NCI-H82 (cell line): ENCODE measurements around the gene CAPN2.
"Not testable (repeated sequence)": the region's sequence is repeated elsewhere in the genome, so short reads cannot be mapped to it uniquely, and the experiment has no call there.

Experiments used
- DNase-seq: peaks from one replicate; lab custom pipeline; 2025; lab: John Stamatoyannopoulos, UW

CAPN2 gene

DNA sequence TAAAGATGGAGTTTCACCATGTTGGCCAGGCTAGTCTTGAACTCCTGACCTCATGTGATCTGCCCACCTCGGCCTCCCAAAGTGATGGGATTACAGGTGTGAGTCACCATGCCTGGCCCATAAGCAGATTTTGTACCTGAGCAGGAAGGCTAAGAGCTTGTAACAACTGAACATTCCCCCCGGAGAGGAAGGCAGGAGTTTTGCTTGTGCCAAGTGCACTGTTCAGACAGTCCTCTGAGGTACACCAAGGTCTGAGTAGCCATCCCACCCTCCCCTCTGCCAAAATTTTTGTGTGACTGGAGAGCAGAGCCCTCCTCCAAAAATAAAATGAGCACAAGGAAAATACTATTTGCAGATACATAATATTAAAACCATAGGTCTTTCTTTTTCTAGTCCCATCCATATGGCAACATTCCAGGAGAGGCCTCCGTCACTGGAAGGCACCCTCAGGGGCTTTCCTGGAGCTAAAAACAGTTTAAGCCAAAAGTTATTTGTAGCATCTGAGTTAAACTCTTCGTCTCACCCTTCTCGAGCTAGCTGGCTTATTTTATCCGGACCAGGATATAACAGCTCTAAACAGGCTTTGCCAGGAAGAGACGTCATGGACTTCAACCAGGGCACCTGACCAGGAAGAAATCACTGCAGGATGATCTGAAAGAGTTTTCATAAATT is 27.2 kb downstream of the CAPN2 start:
- DNase-seq: no peak

- not testable (repeated sequence) for DNase-seq
These were observed 27.8 kb downstream of the CAPN2 start for GRCh38 chr1:223740038-223740736.

GRCh38 chr1:223741861-223742260 is 29.5 kb downstream of the CAPN2 start:
- DNase-seq: no peak

DNA sequence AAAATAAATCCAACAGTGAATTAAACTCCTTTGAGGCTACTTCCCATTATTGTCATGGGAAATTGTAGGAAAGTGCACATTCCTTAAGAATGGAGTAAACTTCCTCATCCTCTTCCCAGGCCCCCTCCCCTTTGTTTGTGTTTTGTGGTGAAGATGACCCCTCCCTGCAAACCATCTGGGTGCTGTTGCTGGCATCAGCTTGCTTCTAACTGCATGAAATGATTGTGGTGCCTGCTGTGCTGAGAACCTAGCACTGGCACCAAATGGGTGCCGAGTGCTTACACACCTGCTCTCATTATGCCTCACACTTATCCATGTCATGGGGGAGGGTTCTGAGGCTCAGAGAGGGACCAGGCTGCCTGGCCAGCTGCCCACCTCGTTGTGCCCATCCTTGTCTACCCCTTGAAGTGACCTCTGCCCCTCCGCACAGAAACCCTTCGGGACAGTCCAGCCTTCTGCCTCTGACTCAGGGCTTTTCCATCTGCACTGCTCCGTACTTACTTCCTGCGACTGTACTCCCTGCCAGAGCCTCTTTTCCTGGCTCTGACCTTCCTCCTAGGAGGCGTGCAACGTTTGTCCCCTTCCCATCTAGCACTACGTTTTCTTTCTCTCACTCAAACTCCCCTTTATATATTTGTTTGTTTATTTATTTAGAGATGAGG is 30.6 kb downstream of the CAPN2 start:
- no peak for DNase-seq

- no peak for DNase-seq
These were observed 33.4 kb downstream of the CAPN2 start for GRCh38 chr1:223745731-223746130.

DNA sequence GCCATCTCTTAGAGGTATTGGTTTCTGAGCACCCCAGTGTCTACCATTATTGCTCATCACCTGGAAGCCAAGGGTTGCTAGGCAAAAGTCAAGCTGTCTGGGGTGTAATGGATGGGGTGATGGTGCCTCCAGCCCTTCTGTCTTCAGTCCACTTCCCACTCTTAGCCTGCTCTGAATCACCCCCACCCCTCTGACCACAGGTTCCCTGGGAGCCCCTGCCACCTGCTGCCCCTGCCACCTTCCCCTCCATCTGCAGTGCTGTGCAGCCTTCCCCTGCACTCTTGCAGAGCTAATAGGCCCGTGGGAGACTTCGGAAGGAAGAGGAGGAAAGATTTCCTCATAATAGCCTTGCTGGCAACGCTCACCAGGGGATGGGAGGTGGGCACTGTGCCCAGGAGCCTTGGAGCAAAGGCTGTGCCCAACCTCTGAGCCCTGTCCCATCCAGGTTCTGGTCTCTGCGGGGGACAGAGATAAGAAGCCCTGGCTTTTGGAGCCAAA is 35.5 kb downstream of the CAPN2 start:
- DNase-seq: no peak

DNA sequence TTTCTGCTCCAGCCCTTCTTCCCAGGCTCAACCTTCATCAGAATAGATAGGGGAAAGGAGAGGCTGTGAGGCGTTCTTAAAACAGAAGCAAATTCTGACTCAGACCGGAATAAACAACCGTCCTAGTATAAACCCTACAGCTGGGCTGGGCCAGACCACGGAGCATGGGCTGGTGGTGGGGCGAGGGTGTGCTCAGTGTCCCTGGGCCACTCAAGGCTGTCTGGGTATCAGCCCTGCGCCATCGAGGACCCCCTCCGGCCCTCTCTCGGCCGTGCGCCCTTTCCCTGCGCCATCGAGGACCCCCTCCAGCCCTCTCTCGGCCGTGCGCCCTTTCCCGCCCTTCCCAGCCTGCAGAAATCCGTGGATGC is 36.0 kb downstream of the CAPN2 start:
- no peak for DNase-seq

DNA sequence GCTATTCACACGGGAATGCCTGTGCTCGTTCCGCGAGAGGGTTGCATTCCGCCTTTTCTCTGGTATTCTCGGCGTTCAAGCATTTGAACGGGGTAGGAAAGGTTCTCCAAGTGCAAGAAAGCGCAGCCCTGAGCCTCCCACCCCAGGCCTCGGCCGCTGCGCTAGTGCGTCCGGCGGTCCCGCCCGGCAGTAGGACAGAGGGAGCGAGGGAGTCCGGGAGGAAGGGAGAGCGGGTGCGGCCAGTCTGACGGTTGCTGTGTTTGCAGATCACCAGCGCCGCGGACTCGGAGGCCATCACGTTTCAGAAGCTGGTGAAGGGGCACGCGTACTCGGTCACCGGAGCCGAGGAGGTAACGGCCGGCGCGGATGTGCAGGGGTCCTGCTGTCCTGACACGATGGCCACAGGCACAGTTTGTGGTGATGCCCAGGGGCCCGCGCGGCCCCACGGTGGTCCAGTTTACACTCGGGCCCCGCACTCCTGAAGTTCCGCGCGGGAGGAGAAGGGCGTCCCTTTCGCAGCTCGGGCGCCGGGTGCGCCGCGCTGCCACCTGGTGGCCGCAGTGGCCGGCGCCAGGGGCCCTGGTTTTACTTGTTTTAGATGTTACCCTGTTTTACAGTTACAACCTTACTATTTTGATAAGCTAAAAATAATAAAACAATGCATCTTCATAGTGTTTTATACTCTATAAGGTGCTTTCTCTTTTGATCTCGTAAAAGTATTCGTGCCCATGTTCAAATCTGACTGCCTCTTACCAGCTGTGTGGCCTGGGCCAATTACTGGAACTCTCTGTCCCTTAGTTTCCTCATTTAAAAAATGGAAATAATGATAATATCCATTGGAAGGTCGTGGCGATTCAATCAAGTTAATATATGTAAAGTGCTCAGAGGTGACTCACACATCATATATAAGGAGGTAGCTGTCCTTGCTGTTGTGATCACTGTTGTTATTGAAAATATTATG is 36.7 kb downstream of the CAPN2 start:
- DNase-seq: peak; percentile 50

- DNase-seq: peak; percentile 36
These were observed 38.6 kb downstream of the CAPN2 start for GRCh38 chr1:223750730-223751570.

DNA sequence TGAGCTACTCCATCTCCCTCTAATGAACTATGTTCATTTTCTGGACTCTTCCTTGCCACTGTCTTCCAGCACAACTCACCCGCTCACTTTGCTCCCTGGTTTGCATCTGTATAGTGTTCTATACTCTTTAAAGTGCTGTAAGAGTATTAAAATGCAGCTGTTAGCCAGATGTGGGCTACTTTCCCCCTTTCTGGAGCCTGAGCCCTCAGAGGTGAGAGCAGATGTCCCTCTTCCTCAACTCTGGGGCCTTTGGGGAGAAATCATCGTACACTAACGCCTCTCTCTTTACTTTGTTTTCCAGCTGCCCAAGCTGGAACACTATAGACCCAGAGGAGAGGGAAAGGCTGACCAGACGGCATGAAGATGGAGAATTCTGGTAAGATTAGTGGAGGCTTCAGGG is 39.4 kb downstream of the CAPN2 start:
- no peak for DNase-seq

DNA sequence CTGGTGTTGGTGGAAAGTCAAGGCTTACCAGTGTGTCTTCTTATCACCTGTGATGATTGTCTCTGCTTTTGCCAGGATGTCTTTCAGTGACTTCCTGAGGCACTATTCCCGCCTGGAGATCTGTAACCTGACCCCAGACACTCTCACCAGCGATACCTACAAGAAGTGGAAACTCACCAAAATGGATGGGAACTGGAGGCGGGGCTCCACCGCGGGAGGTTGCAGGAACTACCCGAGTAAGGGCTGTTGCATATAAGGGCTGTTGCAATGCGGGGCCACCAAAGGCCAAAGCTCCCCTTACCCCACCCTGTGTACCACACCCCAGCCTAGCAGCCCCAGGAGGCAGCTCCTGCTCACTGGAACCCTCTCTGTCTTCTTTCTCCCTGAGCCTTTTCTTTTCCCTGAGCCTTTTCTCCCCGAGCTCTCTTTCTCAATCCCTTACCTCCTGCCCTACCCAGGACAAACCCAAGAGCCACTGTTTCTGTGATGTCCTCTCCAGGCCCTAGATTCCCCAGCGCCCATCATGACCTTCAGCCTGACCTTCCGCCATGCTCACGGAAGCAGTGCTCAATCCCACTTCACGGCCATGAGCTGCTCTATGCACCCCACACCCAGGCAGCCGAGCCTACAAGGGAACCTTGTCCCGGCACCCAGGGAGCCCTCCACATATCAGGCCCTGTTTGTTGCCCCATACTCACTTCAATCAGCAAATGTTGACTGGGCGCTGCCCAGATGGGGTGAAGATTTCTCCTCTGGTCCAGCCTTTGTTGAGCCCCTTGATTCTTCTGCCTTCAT is 40.6 kb downstream of the CAPN2 start:
- no peak for DNase-seq

DNA sequence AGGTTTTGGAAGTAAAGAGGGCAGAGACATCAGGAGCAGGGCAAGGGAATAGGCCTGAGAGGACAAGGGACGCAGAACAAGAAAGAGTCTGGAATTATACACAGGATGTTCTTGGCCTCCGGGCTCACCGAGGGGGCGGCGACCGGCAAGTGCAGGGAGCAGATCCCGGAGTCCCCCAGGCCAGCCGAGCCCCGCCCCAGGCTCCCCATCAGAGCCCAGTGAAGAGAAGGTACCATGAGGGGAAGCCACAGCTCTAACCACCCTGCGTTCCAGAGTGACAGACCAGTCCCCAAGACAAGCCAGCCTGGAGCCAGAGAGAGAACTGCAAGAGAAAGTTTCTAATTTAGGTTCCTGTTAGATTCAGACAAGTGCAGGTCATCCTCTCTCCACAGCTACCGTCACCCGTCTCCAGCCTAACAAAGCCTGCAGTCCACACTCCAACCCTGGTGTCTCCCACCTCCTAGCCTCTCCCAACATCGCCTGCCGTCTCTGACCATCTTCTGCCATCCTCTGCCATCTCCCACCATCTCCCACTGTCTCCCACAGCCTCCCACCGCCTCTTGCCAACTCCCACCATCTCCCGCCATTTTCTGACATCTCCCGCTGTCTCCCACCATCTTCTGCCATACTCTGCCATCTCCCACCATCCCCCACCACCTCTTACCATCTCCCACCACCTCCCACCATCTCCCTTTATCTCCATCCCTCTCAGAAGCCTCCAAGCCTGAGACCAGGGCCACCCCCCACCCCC is 42.5 kb downstream of the CAPN2 start:
- no peak for DNase-seq

- DNase-seq: no peak
These were observed 43.1 kb downstream of the CAPN2 start for GRCh38 chr1:223755432-223755792.

GRCh38 chr1:223755992-223756775 is 43.8 kb downstream of the CAPN2 start:
- no peak for DNase-seq

DNA sequence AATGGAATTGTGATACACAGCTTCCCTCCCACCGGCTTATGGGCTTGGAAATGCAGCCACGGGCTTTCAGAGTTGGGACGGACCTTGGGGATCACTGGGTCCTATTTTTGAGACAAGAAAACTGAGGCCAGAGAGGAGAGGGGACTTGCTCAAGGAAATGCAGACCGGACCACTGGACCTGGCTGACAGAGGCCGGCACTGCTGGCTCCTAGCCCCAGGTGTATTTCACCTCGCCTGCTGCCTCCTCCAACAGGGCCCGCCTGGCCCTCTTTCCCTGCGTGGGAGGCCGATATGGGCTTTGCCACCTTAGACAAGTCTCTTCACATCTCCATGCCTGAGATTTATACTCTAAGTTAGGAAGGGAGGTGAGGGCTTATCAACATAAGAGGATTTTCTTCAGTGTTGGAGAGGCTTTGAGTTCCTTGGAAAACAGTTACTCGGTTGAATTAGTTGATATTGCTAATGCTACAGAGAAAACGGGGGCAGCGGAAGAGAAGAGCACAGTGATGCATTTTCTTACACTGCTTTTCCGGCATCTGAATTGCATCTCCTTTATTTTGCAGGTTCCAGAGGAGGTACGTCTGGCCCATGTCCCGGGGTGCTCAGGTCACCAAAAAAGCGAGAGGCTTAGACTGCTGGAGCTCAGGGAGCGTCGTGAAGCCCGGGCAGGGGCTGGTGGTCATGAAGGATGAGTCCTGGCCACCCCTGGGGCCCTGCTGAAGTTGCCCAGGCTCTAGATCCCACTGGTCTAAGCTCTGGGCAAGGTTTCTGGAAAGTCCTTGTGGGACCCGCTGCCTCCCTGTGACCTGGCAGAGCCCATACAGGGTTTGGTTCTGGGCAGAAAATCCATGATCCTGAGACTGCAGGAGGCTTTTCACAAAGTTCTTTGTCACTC is 44.7 kb downstream of the CAPN2 start:
- peak; percentile 83 for DNase-seq

DNA sequence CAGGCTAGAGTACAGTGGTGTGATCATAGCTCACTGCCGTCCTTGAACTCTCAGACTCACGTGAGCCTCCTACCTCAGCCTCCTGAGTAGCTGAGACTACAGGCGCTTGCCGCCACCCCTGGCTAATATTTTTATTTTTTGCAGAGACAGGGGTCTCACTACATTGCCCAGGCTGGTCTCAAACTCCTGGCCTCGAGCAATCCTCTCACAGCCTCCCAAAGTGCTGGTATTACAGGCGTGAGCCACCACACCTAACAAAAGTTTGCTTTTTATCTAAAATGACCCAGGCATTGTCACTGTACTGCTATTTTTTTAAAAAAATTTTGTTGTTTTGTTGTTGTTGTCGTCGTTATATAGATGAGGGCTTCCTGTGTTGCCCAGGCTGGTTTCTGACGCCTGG is 46.4 kb downstream of the CAPN2 start:
- DNase-seq: no peak

GRCh38 chr1:223759273-223759672 is 46.9 kb downstream of the CAPN2 start:
- peak; percentile 19 for DNase-seq

- no peak for DNase-seq
These were observed 48.5 kb downstream of the CAPN2 start for GRCh38 chr1:223760833-223761232.
